Liver (tissue), 3 donors: Measurements from ENCODE around the gene CHD3.

Experiments
- CTCF ChIP-seq: fragments of 150-350 bp; IDR thresholded peaks from 2 replicates; pipeline ENCODE4 v1.5.1; 2017; ENCODE audit warnings: improper control_type of control experiment, low read depth, low read length; ENCODE audit not compliant: missing input control
- EGR1 ChIP-seq, 2 donors: IDR thresholded peaks; 2 replicates each; pipeline ENCODE4 v1.6.1; 2016 to 2018; ENCODE audit warnings: antibody characterized with exemption in 2 of 2, low read depth in 2 of 2
- FOXA1 ChIP-seq: IDR thresholded peaks from 2 replicates; pipeline ENCODE4 v1.6.1; 2016; ENCODE audit warnings: antibody characterized with exemption
- FOXA2 ChIP-seq: IDR thresholded peaks from 2 replicates; pipeline ENCODE4 v1.6.1; 2016; ENCODE audit warnings: antibody characterized with exemption
- GABPA ChIP-seq, 2 donors: IDR thresholded peaks in 1 of 2; conservative IDR thresholded peaks in 1 of 2; 2 replicates each; pipeline ENCODE4 v1.6.1; 2016; ENCODE audit warnings: antibody characterized with exemption in 2 of 2, mild to moderate bottlenecking in 1 of 2, moderate library complexity in 1 of 2
- HNF4G ChIP-seq: IDR thresholded peaks from 2 replicates; pipeline ENCODE4 v1.6.1; 2016; ENCODE audit warnings: antibody characterized with exemption
- JUND ChIP-seq, 2 donors: IDR thresholded peaks; 2 replicates each; pipeline ENCODE4 v1.6.1; 2016; ENCODE audit warnings: antibody characterized with exemption in 2 of 2
- RAD21 ChIP-seq, 2 donors: IDR thresholded peaks; 2 replicates each; pipeline ENCODE4 v1.6.1; 2016; ENCODE audit warnings: antibody characterized with exemption in 2 of 2, mild to moderate bottlenecking in 2 of 2
- REST ChIP-seq: IDR thresholded peaks from 2 replicates; pipeline ENCODE4 v1.6.1; 2016; ENCODE audit warnings: antibody characterized with exemption, mild to moderate bottlenecking
- SP1 ChIP-seq: IDR thresholded peaks from 2 replicates; pipeline ENCODE4 v1.6.1; 2018; ENCODE audit warnings: antibody characterized with exemption, mild to moderate bottlenecking
- TAF1 ChIP-seq: conservative IDR thresholded peaks from 2 replicates; pipeline ENCODE4 v1.6.1; 2016; ENCODE audit warnings: antibody characterized with exemption, mild to moderate bottlenecking
- YY1 ChIP-seq: IDR thresholded peaks from 2 replicates; pipeline ENCODE4 v1.6.1; 2016; ENCODE audit warnings: antibody characterized with exemption, mild to moderate bottlenecking
- ZBTB33 ChIP-seq: IDR thresholded peaks from 2 replicates; pipeline ENCODE4 v1.6.1; 2016; ENCODE audit warnings: antibody characterized with exemption
- donor health status: healthy.
- donor health status: healthy.

GRCh38 chr17:7848739-7849129, 39.9 kb upstream of the CHD3 start:
- TF ChIP-seq YY1 (no peak), CTCF (no peak), FOXA1 (no peak), ZBTB33 (no peak), REST (no peak), GABPA (IDR thresholded peaks at IDR 0.05 in 1 of 2, conservative IDR thresholded peaks at IDR 0.05 in 1 of 2) (no peak), FOXA2 (no peak), TAF1 (no peak), JUND (IDR thresholded peaks at IDR 0.05) (no peak), RAD21 (IDR thresholded peaks at IDR 0.05) (no peak), EGR1 (IDR thresholded peaks at IDR 0.05; ENCODE audit: low read depth in 2 of 2) (no peak), HNF4G (no peak), SP1 (no peak)
